HUES64 (cell line): ENCODE results near the gene CTNNA1.
"Not testable (repeated sequence)": the region's sequence is repeated elsewhere in the genome, so short reads cannot be mapped to it uniquely, and the experiment has no call there.

Experiments
- H3K27ac ChIP-seq: 2 replicates; pipeline ENCODE4 v1.7.0; 2013; ENCODE audit warnings: low read depth, low read length, inconsistent platforms
- H3K27me3 ChIP-seq: 2 replicates; pipeline ENCODE4 v1.6.1; 2013; ENCODE audit warnings: mild to moderate bottlenecking, low read length; ENCODE audit not compliant: insufficient read depth
- H3K36me3 ChIP-seq: 2 replicates; pipeline ENCODE4 v1.6.1; 2013; ENCODE audit warnings: mild to moderate bottlenecking, low read length; ENCODE audit not compliant: insufficient read depth
- H3K4me1 ChIP-seq: 2 replicates; pipeline ENCODE4 v1.6.1; 2013; ENCODE audit warnings: mild to moderate bottlenecking, low read length, moderate library complexity; ENCODE audit not compliant: insufficient read depth
- H3K4me3 ChIP-seq: 2 replicates; pipeline ENCODE4 v1.5.1; 2013; ENCODE audit warnings: mild to moderate bottlenecking, low read length, moderate library complexity
- H3K9ac ChIP-seq: 2 replicates; pipeline ENCODE4 v1.6.1; 2013; ENCODE audit warnings: mild to moderate bottlenecking, low read depth, low read length
- H3K9me3 ChIP-seq: 2 replicates; pipeline ENCODE4 v1.6.1; 2013; ENCODE audit warnings: low read depth, low read length; ENCODE audit not compliant: insufficient read depth
- WGBS: fragments of 150-250, 120-280 bp; methylation state at CpG from one replicate; pipeline ENCODE4 v1.1.7; 2013; ENCODE audit warnings: missing lambda C conversion rate; 5-methylcytosine and 5-hydroxymethylcytosine counted together

Gene CTNNA1

DNA sequence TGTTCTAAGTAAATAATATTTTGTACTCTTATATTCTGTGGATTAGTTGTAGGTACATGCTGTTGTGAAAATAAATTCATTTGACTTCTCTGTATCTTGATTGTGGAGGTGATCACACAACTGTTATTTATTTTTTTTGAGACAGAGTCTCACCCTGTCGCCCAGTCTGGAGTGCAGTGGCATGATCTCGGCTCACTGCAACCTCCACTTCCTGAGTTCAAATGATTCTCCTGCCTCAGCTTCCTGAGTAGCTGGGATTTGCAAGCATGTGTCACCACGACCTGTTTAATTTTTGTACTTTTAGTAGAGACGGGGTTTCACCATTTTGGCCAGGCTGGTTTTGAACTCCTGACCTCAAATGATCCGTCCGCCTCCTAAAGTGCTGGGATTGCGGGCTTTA lies 7.9 kb downstream of the CTNNA1 start:
- not testable (repeated sequence) for H3K27ac ChIP-seq, H3K4me3 ChIP-seq, H3K4me1 ChIP-seq, H3K9me3 ChIP-seq, H3K27me3 ChIP-seq, H3K9ac ChIP-seq
- peaks cover 42% of the 10 kb centered on the region for H3K36me3 ChIP-seq
- WGBS, result 95% methylated on average over 7 of the region's 7 CpGs

DNA sequence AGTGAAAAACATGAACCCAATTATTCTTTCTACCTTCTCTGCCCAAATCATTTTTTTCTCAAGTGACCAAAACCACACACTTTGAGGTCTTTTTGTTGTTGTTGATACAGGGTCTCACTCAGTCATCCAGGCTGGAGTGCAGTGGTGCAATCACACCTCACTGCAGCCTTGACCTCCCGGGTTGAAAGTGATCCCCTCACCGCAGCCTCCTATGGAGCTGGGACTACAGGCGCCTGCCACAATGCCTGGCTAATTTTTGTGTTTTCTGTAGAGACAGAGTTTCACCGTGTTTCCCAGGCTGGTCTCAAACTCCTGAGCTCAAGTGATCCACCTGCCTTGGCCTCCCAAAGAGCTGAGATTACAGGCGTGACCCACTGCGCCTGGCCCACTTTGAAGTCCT lies 8.4 kb downstream of the CTNNA1 start:
- not testable (repeated sequence) for H3K27me3 ChIP-seq, H3K27ac ChIP-seq, H3K4me3 ChIP-seq, H3K4me1 ChIP-seq, H3K9me3 ChIP-seq, H3K9ac ChIP-seq
- 93% methylated on average over 6 of the region's 6 CpGs for WGBS
- peaks cover 37% of the 10 kb centered on the region for H3K36me3 ChIP-seq

DNA sequence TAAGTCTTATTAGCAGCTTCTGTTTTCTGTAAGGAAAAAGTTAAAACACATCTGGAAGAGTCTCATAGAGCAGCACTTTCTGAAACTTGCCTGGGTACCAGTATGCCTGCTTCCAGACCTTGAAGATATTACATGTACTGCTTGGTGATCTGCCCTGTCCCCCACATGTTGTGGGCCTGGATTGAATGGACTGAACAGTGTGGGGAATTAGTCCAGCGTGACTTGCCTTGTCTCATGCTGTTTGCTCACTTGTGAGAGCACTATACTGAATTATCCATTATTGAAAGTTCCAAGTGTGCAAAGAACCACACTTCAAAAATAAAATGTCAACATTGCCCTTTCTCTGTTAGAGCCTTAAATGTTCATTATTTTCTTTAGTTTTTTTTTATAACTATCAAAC lies 8.9 kb downstream of the CTNNA1 start:
- Histone ChIP-seq H3K4me1 (0 out of 2 replicates have a peak, but pooled peaks cover 6% of the 10 kb centered on the region), H3K9me3 (peaks cover 8% of the 10 kb centered on the region), H3K4me3 (no peak overlapping the region), H3K9ac (no peak overlapping the region), H3K36me3 (peaks cover 33% of the 10 kb centered on the region), H3K27ac (no peak overlapping the region), H3K27me3 (no peaks in the 10 kb centered on the region)
- 94% methylated on average over 1 of the region's 1 CpG for whole genome bisulfite sequencing

DNA sequence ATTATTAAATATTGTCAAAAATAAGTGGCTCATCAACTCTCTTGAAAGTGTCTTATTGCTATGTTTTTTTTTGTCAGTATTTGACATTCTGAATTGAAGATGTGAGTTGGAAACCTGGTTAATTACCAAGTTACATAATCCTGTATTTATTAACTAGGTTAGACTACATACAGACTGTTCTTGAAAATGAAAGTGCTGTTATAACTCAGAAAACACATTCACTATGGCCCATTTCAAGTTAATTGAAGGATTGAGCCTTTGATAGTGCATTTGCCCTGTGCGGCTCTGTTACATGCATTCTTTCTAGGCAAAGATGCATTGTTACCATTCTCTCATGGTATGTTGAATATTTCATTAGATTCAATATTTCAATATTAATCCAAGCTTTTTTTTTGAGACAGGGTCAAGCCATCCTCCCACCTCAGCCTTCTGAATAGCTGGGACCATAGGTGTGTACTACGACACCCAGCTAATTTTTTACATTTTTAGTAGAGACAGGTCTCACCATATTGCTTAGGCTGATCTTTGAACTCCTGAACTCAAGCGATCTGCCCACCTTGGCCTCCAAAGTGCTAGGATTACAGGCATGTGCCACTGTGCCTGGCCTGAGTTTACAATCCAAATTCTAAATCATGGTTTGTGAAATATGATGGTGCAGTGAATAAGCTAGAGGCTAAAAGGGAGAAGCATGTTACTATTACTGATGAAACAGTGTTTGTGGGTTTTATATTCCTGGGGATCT lies 10.0 kb downstream of the CTNNA1 start:
- WGBS, result 97% methylated on average over 3 of the region's 3 CpGs
- Histone ChIP-seq H3K9ac (no peak overlapping the region), H3K27ac (no peak overlapping the region), H3K36me3 (peaks cover 26% of the 10 kb centered on the region), H3K4me1 (0 out of 2 replicates have a peak, but pooled peaks cover 6% of the 10 kb centered on the region), H3K27me3 (no peaks in the 10 kb centered on the region), H3K4me3 (no peak overlapping the region), H3K9me3 (no peaks in the 10 kb centered on the region)

DNA sequence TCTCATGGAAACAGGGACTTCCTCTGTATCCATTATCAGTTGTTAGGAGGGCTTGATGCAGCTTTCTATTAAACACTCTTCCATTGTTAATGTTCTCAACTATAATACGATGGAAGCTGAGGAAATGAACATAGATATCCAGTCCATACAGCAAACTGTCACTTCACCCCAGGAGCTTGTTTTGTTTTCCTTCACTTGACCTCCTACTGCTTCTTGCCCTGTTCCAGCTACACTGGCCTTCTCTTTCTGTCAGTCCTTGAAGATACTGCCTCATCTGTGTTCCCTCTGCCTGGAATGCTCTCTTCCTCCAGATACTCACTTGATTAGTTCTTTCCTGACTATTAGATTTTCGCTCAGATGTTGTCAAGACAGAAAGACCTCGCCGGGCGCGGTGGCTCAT lies 17.1 kb downstream of the CTNNA1 start:
- Histone ChIP-seq H3K36me3 (peaks cover 4% of the 10 kb centered on the region; the same call in 1 of the 2 replicates), H3K9me3 (no peaks in the 10 kb centered on the region; the same call in 1 of the 2 replicates), H3K4me3 (no peak overlapping the region), H3K27me3 (no peaks in the 10 kb centered on the region), H3K9ac (no peak overlapping the region), H3K27ac (no peak overlapping the region), H3K4me1 (peaks cover 17% of the 10 kb centered on the region; the same call in 1 of the 2 replicates)
- WGBS, result 95% methylated on average over 6 of the region's 6 CpGs

DNA sequence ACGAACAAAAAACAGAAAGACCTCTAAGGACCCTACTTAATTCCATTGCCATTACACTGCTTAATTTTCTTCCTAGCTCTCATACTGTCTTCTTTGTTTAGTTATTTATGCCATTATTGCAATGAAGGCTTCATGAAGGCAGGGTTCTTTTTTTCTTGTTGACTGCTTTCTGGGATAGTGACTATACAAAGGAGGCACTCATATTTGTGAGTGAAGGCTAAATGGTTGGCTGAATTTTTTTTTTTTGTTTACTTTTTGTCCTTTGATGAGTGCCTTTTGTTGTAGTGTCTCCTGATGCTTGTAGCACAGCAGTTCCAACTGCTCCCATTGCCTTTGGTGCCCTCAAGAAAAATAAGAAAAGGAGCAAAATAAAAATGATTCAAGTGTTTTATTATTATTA lies 17.8 kb downstream of the CTNNA1 start:
- Histone ChIP-seq H3K36me3 (peaks cover 4% of the 10 kb centered on the region; the same call in 1 of the 2 replicates), H3K27me3 (no peaks in the 10 kb centered on the region), H3K9me3 (no peaks in the 10 kb centered on the region; the same call in 1 of the 2 replicates), H3K9ac (no peak overlapping the region), H3K27ac (no peak overlapping the region), H3K4me1 (peaks cover 16% of the 10 kb centered on the region; the same call in 1 of the 2 replicates), H3K4me3 (no peak overlapping the region)
- WGBS, result 71% methylated on average over 1 of the region's 1 CpG

DNA sequence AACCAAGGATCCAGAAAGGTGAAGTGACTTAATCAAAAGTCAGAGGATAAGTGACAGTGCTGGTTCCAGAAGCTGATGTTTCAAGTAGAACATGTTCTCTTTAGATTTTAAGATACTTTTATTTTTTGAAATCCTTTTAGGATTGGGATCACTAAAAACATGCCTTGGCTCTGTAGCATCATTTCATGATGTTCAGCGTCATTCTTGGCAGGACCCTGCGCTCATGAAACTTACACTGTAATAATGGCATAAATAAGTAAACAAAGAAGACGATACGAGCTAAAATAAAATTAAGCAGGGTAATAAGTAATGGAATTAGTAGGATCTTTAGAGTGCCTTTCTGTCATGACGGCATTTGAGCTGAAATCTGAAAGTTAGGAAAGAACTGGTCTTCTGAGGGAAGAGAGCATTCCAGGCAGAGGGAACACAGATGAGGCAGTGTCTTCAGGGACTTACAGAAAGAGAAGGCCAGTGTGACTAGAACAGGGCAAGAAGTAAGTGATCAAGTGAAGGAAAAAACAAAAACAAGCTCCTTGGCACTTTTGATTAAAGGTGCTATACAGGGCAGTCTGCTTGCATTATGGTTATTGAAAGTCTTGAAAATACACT lies 19.9 kb downstream of the CTNNA1 start:
- Histone ChIP-seq H3K4me3 (no peak overlapping the region), H3K4me1 (peaks cover 15% of the 10 kb centered on the region; the same call in 1 of the 2 replicates), H3K27me3 (no peaks in the 10 kb centered on the region), H3K27ac (no peak overlapping the region), H3K9me3 (peaks cover under 1% of the 10 kb centered on the region; the same call in 1 of the 2 replicates), H3K9ac (no peak overlapping the region), H3K36me3 (peaks cover 7% of the 10 kb centered on the region)
- 96% methylated on average over 5 of the region's 5 CpGs for WGBS

DNA sequence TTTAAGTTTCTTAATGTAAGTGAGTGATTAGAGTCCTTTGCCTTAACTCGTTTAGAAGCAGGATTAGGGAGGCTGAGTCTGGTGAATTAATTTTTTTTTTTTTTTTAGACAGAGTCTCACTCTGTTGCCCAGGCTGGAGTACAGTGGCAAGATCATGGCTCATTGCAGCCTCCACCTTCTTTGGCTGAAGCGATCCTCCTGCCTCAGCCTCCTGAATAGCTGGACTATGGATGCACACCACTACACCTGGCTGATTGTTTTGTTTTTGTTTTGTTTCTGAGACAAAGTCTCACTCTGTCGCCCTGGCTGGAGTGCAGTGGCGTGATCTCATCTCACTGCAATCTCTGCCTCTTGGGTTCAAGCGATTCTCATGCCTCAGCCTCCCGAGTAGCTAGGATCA lies 20.4 kb downstream of the CTNNA1 start:
- not testable (repeated sequence) for H3K27ac ChIP-seq
- H3K4me1 ChIP-seq, result peaks cover 15% of the 10 kb centered on the region; the same call in 1 of the 2 replicates
- 96% methylated on average over 6 of the region's 6 CpGs for WGBS

DNA sequence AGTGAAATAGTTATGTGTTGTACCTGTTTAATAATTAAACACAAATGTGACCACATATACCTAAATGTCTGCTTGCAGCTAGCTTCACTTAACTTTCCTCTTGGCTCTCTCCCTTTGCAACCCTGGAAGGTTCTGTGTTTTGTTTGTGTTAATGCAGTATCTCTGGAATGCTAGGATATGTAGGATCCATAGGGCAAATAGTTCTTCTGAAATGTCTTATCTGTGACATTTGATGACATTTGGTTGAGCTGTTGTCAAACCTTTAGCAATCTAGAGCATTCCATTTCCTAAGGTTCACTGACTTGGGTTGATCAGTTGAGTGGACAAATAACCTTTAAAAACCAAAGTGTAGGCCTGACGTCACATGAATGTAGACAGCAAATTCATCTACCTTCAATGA lies 21.8 kb downstream of the CTNNA1 start:
- H3K9me3 ChIP-seq, result peaks cover 4% of the 10 kb centered on the region; the same call in 1 of the 2 replicates
- no peaks in the 10 kb centered on the region for H3K27me3 ChIP-seq
- H3K36me3 ChIP-seq, result peaks cover 17% of the 10 kb centered on the region
- no peak overlapping the region for H3K4me3 ChIP-seq
- H3K4me1 ChIP-seq, result peaks cover 12% of the 10 kb centered on the region; the same call in 1 of the 2 replicates
- H3K9ac ChIP-seq, result no peak overlapping the region
- no peak overlapping the region for H3K27ac ChIP-seq
- WGBS, result 96% methylated on average over 1 of the region's 1 CpG

More for the DNA sequence above, 20.4 kb downstream of the CTNNA1 start:
- not testable (repeated sequence) for H3K9ac ChIP-seq, H3K4me3 ChIP-seq, H3K9me3 ChIP-seq, H3K27me3 ChIP-seq
- peaks cover 12% of the 10 kb centered on the region for H3K36me3 ChIP-seq

DNA sequence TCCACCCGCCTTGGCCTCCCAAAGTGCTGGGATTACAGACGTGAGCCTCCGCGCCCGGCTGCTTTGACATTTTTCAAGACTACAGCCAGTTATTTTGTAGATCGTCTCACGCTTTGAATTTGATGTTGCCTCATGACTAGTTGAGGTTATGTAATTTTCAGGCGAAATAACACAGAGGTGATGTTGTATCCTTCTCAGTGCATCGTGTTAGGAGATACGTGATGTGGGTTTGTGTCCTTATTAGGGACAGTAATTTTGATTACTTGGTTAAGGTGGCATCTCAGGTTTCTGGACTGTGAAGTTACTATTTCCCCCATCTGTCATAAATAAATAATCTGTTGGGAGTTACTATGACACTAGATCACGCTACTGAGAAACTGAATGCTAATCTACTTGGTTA lies 25.0 kb downstream of the CTNNA1 start:
- Histone ChIP-seq H3K27me3 (no peaks in the 10 kb centered on the region), H3K9ac (no peak overlapping the region), H3K27ac (no peak overlapping the region), H3K36me3 (peaks cover 37% of the 10 kb centered on the region), H3K9me3 (peaks cover 4% of the 10 kb centered on the region; the same call in 1 of the 2 replicates), H3K4me1 (no peaks in the 10 kb centered on the region), H3K4me3 (no peak overlapping the region)
- WGBS, result 97% methylated on average over 11 of the region's 11 CpGs

DNA sequence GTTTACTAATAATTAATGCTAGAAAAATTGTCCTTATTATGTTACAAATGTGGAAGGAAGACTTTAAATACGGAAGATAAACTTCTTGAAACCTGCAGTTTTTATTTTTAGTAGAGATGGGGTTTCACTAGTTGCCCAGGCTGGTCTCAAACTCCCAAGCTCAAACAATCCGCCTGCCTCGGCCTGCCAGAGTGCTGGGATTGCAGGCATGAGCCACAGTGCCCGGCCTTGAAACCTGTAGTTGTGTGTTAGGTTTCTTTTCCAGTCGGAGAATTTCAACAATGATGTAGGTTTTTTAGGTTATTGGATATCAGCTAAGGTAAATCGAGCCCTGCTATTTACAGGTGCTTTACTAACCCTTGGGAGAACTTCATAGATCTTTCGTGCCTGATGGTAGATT lies 30.8 kb downstream of the CTNNA1 start:
- H3K9me3 ChIP-seq, result no peaks in the 10 kb centered on the region
- no peak overlapping the region for H3K27ac ChIP-seq
- H3K9ac ChIP-seq, result no peak overlapping the region
- no peak overlapping the region for H3K4me3 ChIP-seq
- no peaks in the 10 kb centered on the region for H3K27me3 ChIP-seq
- 0 out of 2 replicates have a peak, but pooled peaks cover 3% of the 10 kb centered on the region for H3K4me1 ChIP-seq
- 96% methylated on average over 7 of the region's 7 CpGs for WGBS
- peaks cover 61% of the 10 kb centered on the region for H3K36me3 ChIP-seq
